Trophoblast cell (in vitro differentiated cells and primary cell): ENCODE measurements around the gene ENTREP3.

Experiments
- DNase-seq, 2 donors: peaks; one replicate each; pipeline ENCODE4 v3.0.0-alpha.2; 2016
- H2AFZ ChIP-seq: 2 replicates; pipeline ENCODE4 v1.6.1; 2013; ENCODE audit warnings: low read length, moderate library complexity, mild to moderate bottlenecking; ENCODE audit not compliant: insufficient read depth, poor library complexity
- H2AK5ac ChIP-seq: 2 replicates; pipeline ENCODE4 v1.6.1; 2013; ENCODE audit warnings: mild to moderate bottlenecking, low read length
- H2BK120ac ChIP-seq: 2 replicates; pipeline ENCODE4 v1.6.1; 2013; ENCODE audit warnings: low read length, mild to moderate bottlenecking, moderate library complexity; ENCODE audit not compliant: insufficient read depth, poor library complexity
- H2BK12ac ChIP-seq: 2 replicates; pipeline ENCODE4 v1.6.1; 2013; ENCODE audit warnings: mild to moderate bottlenecking, low read length, moderate library complexity
- H2BK5ac ChIP-seq: 2 replicates; pipeline ENCODE4 v1.6.1; 2013; ENCODE audit warnings: low read length, low read depth, moderate library complexity, mild to moderate bottlenecking; ENCODE audit not compliant: poor library complexity
- H3K14ac ChIP-seq: 2 replicates; pipeline ENCODE4 v1.6.1; 2013; ENCODE audit warnings: mild to moderate bottlenecking, low read length
- H3K18ac ChIP-seq: 2 replicates; pipeline ENCODE4 v1.6.1; 2013; ENCODE audit warnings: mild to moderate bottlenecking, low read length
- H3K23ac ChIP-seq: 2 replicates; pipeline ENCODE4 v1.6.1; 2013; ENCODE audit warnings: low read length
- H3K27ac ChIP-seq: 2 replicates; pipeline ENCODE4 v1.5.1; 2013; ENCODE audit warnings: low read depth, mild to moderate bottlenecking, inconsistent platforms, low read length, moderate library complexity
- H3K27me3 ChIP-seq: 2 replicates; pipeline ENCODE4 v1.6.1; 2013; ENCODE audit warnings: inconsistent platforms, mild to moderate bottlenecking, low read length, moderate library complexity; ENCODE audit not compliant: insufficient read depth
- H3K36me3 ChIP-seq, 2 experiments: 1 replicate in 1 of 2; 2 replicates in 1 of 2; pipeline ENCODE4 v1.6.1; 2013; ENCODE audit warnings: low read length in 2 of 2, mild to moderate bottlenecking in 2 of 2, moderate library complexity in 1 of 2; ENCODE audit not compliant: insufficient read depth in 2 of 2, control insufficient read depth in 1 of 2
- H3K4ac ChIP-seq: 2 replicates; pipeline ENCODE4 v1.6.1; 2013; ENCODE audit warnings: low read depth, mild to moderate bottlenecking, low read length, moderate library complexity
- H3K4me1 ChIP-seq, 2 experiments: 1 replicate in 1 of 2; 2 replicates in 1 of 2; pipeline ENCODE4 v1.6.1; 2013; ENCODE audit warnings: low read length in 2 of 2, mild to moderate bottlenecking in 2 of 2, moderate library complexity in 1 of 2; ENCODE audit not compliant: insufficient read depth in 2 of 2, control insufficient read depth in 1 of 2
- H3K4me2 ChIP-seq: 2 replicates; pipeline ENCODE4 v1.6.1; 2013; ENCODE audit warnings: inconsistent platforms, mild to moderate bottlenecking, low read length, moderate library complexity
- H3K4me3 ChIP-seq: 2 replicates; pipeline ENCODE4 v1.5.1; 2013; ENCODE audit warnings: mild to moderate bottlenecking, low read depth, low read length, inconsistent platforms
- H3K79me1 ChIP-seq: one replicate; pipeline ENCODE4 v1.6.1; 2013; ENCODE audit warnings: low read length
- H3K79me2 ChIP-seq: 2 replicates; pipeline ENCODE4 v1.6.1; 2013; ENCODE audit warnings: low read length, mild to moderate bottlenecking; ENCODE audit not compliant: control insufficient read depth, insufficient read depth, poor library complexity
- H3K9ac ChIP-seq: 2 replicates; pipeline ENCODE4 v1.6.1; 2013; ENCODE audit warnings: mild to moderate bottlenecking, low read length
- H3K9me3 ChIP-seq: 2 replicates; pipeline ENCODE4 v1.6.1; 2013; ENCODE audit warnings: low read depth, mild to moderate bottlenecking, control low read depth, inconsistent platforms, low read length; ENCODE audit not compliant: insufficient read depth
- H4K12ac ChIP-seq: 2 replicates; pipeline ENCODE4 v1.6.1; 2013; ENCODE audit warnings: low read depth, mild to moderate bottlenecking, low read length, moderate library complexity
- H4K8ac ChIP-seq: 2 replicates; pipeline ENCODE4 v1.6.1; 2013; ENCODE audit warnings: low read depth, mild to moderate bottlenecking, low read length, moderate library complexity
- H4K91ac ChIP-seq: one replicate; pipeline ENCODE4 v1.6.1; 2013; ENCODE audit warnings: low read depth, mild to moderate bottlenecking, low read length, moderate library complexity
- WGBS: extraction: QIAGEN DNeasy Blood & Tissue Kit; methylation state at CpG from one replicate; pipeline ENCODE4 v1.1.7; 2013; ENCODE audit warnings: missing lambda C conversion rate; ENCODE audit not compliant: insufficient read length, insufficient coverage; ENCODE audit errors: extremely low coverage; 5-methylcytosine and 5-hydroxymethylcytosine counted together

The ENTREP3 gene

GRCh38 chr1:155202731-155203515 is 52.4 kb downstream of the ENTREP3 start:
- Histone ChIP-seq H3K27ac (no peak overlapping the region), H3K18ac (no peak overlapping the region), H4K12ac (no peak overlapping the region), H3K14ac (no peak overlapping the region), H3K9ac (no peak overlapping the region), H3K79me2 (no peaks in the 10 kb centered on the region), H4K8ac (no peak overlapping the region), H2BK120ac (no peak overlapping the region), H2AK5ac (no peak overlapping the region), H2BK5ac (no peak overlapping the region), H3K27me3 (no peaks in the 10 kb centered on the region), H2AFZ (no peak overlapping the region), H3K4me1 (peaks cover 8 to 9% of the 10 kb centered on the region in 2 experiments), H3K23ac (no peak overlapping the region), H3K79me1 (peaks cover 4% of the 10 kb centered on the region), H4K91ac (no peak overlapping the region), H3K4me2 (no peak overlapping the region), H3K4me3 (no peak overlapping the region), H3K36me3 (peaks cover 24 to 45% of the 10 kb centered on the region in 2 experiments), H3K4ac (no peak overlapping the region), H2BK12ac (no peak overlapping the region), H3K9me3 (no peaks in the 10 kb centered on the region)
- DNase-seq, result no peak
- no CpG with 5 or more reads among the region's 19 CpGs for WGBS

GRCh38 chr1:155202198-155202597 is 53.1 kb downstream of the ENTREP3 start:
- no peak overlapping the region for H2BK5ac ChIP-seq
- no peak for DNase-seq
- H3K14ac ChIP-seq, result no peak overlapping the region
- peaks cover 30 to 52% of the 10 kb centered on the region in 2 experiments for H3K36me3 ChIP-seq
- H4K12ac ChIP-seq, result no peak overlapping the region
- H3K9ac ChIP-seq, result no peak overlapping the region
- H3K79me2 ChIP-seq, result no peaks in the 10 kb centered on the region
- no peak overlapping the region for H2AK5ac ChIP-seq
- H3K4me1 ChIP-seq, result peaks cover 3% of the 10 kb centered on the region in 2 experiments
- H3K4me3 ChIP-seq, result no peak overlapping the region
- no peak overlapping the region for H4K8ac ChIP-seq
- no peak overlapping the region for H3K23ac ChIP-seq
- H3K4me2 ChIP-seq, result no peak overlapping the region
- no peaks in the 10 kb centered on the region for H3K9me3 ChIP-seq
- no peak overlapping the region for H2BK120ac ChIP-seq
- no peak overlapping the region for H2AFZ ChIP-seq
- no peak overlapping the region for H4K91ac ChIP-seq
- no peak overlapping the region for H2BK12ac ChIP-seq
- H3K18ac ChIP-seq, result no peak overlapping the region
- no CpG with 5 or more reads among the region's 7 CpGs for WGBS
- no peaks in the 10 kb centered on the region for H3K27me3 ChIP-seq
- H3K27ac ChIP-seq, result no peak overlapping the region
- H3K4ac ChIP-seq, result no peak overlapping the region
- H3K79me1 ChIP-seq, result no peaks in the 10 kb centered on the region

GRCh38 chr1:155200920-155201319 is 54.4 kb downstream of the ENTREP3 start:
- H3K18ac ChIP-seq, result no peak overlapping the region
- H3K4me3 ChIP-seq, result no peak overlapping the region
- no peak overlapping the region for H3K27ac ChIP-seq
- no peak overlapping the region for H4K12ac ChIP-seq
- no peak overlapping the region for H3K9ac ChIP-seq
- H3K9me3 ChIP-seq, result no peaks in the 10 kb centered on the region
- no peaks in the 10 kb centered on the region for H3K4me1 ChIP-seq
- no peak overlapping the region for H2AFZ ChIP-seq
- no peak overlapping the region for H3K4ac ChIP-seq
- no peaks in the 10 kb centered on the region for H3K79me1 ChIP-seq
- H3K36me3 ChIP-seq, result peaks cover 36 to 61% of the 10 kb centered on the region in 2 experiments
- H2BK5ac ChIP-seq, result no peak overlapping the region
- DNase-seq, result no peak
- no peak overlapping the region for H3K14ac ChIP-seq
- no CpG with 5 or more reads among the region's 5 CpGs for WGBS
- no peaks in the 10 kb centered on the region for H3K79me2 ChIP-seq
- H2BK12ac ChIP-seq, result no peak overlapping the region
- no peaks in the 10 kb centered on the region for H3K27me3 ChIP-seq
- no peak overlapping the region for H2AK5ac ChIP-seq
- no peak overlapping the region for H4K8ac ChIP-seq
- H2BK120ac ChIP-seq, result no peak overlapping the region
- no peak overlapping the region for H3K23ac ChIP-seq
- no peak overlapping the region for H4K91ac ChIP-seq
- no peak overlapping the region for H3K4me2 ChIP-seq

- no peak for DNase-seq
- H2BK5ac ChIP-seq, result no peak overlapping the region
- H2BK12ac ChIP-seq, result no peak overlapping the region
- no peak overlapping the region for H4K91ac ChIP-seq
- H3K4me1 ChIP-seq, result peaks cover 0 to 5% of the 10 kb centered on the region in 2 experiments
- WGBS, result no CpG with 5 or more reads among the region's 4 CpGs
- H2BK120ac ChIP-seq, result no peak overlapping the region
- H3K79me1 ChIP-seq, result peaks cover 2% of the 10 kb centered on the region
- H2AK5ac ChIP-seq, result no peak overlapping the region
- no peak overlapping the region for H3K27ac ChIP-seq
- no peak overlapping the region for H3K4me3 ChIP-seq
- H3K4me2 ChIP-seq, result no peak overlapping the region
- no peaks in the 10 kb centered on the region for H3K27me3 ChIP-seq
- H4K8ac ChIP-seq, result no peak overlapping the region
- H3K18ac ChIP-seq, result no peak overlapping the region
- no peaks in the 10 kb centered on the region for H3K9me3 ChIP-seq
- no peaks in the 10 kb centered on the region for H3K79me2 ChIP-seq
- no peak overlapping the region for H3K23ac ChIP-seq
- H3K4ac ChIP-seq, result no peak overlapping the region
- peaks cover 33 to 55% of the 10 kb centered on the region in 2 experiments for H3K36me3 ChIP-seq
- no peak overlapping the region for H4K12ac ChIP-seq
- H3K9ac ChIP-seq, result no peak overlapping the region
- H3K14ac ChIP-seq, result no peak overlapping the region
- no peak overlapping the region for H2AFZ ChIP-seq
Observed at GRCh38 chr1:155199792-155200191, 55.5 kb downstream of the ENTREP3 start.
